COR-L47 (cell line): ENCODE measurements around the gene LMAN2L.

Experiments
- DNase-seq: peaks from one replicate; lab custom pipeline; 2025; lab: John Stamatoyannopoulos, UW

LMAN2L gene, protein sequence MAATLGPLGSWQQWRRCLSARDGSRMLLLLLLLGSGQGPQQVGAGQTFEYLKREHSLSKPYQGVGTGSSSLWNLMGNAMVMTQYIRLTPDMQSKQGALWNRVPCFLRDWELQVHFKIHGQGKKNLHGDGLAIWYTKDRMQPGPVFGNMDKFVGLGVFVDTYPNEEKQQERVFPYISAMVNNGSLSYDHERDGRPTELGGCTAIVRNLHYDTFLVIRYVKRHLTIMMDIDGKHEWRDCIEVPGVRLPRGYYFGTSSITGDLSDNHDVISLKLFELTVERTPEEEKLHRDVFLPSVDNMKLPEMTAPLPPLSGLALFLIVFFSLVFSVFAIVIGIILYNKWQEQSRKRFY

DNA sequence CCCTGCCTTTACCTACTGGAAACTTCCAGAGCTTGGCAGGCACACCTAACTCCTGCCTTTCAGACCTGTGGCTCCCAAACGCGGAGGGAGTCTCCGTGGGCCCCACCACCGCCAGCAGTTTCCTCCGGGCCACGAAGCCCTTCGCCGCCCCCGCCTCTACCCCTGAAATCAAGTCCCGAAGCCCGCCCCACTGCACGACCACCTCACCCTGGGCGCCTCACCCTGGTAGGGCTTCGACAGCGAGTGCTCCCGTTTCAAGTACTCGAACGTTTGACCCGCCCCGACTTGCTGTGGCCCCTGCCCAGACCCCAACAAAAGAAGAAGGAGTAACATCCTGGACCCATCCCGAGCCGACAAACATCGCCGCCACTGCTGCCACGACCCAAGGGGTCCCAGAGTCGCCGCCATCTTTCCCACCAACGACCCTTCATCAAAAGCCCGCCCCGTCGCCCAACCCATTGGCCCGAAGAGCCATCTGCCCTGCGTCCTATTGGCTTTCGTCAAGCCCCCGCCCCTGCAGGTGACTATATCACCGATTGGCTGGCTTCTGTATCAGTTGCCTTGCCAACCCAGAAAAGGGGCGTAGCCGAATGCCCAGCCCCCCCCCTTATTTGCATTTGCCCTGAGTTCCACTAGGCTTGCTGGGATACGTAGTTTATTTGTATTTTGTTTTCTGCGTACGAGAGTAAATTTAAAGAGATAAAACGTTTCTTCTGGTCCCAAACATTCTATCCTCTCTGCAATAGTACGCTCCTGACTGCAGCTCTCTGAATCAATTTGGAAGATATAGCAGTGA, at the start of gene LMAN2L:
Gene LMAN2L, minus strand, starts transcription at position 432 of the 796 bp plus-strand sequence. Its CDS starts 24 bp downstream, at position 408.
- DNase-seq = peak; percentile 98

DNA sequence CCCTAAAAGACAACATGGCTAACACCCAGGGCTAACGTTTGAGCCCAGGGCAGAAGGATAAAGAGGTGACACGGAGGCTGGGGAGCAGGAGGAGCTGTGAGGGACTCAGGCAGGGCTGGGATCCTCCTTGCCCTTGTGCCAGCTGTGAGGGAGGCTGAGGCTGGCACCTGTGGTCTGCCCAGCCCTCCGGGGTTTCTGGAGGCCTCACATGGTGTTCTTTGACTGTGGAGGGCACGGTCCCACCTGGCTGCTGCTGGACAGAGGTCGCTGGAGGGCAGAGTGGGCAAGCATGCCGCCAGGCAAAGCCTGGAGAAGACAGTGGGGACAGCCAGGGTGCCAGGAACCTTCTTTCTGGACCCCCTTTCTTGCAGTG, 49.4 kb upstream of the LMAN2L start:
- DNase-seq = no peak

DNA sequence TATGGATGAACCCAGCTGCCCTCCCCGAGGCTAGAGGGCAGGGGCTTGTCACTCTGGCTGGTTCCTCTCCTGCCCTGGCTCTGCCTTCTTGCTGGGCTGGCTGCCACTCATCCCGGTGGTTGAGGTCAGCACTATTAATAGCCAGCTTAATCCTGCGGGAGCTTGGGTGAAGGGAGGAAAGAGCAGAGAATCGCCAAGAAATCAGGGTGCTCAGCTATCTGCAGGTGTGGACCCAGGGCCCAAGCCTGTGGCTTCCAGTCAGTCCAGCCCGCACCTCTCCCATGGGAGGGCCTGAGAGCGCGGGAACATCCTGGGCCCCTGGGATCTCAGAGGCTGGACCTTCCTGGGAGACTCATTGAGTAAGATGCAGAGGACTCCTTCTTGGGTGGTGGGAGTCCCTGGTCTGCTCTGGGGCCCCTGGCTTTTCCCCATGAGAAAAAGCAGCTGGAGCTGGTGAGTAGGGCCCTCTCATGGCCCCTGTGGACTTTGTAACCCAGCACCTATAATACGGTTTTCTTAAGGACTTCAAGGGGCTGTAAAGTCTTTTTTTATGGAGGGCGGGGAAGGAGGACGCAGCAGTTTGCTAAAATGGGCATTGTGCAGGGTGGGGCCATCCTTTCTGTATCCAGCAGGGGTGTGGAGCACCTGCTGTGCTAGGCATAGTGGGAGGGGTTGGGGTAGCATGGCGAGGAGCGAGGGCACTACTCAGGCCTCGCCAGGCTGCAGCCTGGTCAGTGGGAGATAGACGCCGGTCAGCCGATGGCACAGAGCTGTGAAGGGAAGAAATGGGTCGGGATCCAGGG, 48.8 kb upstream of the LMAN2L start:
- DNase-seq = no peak

DNA sequence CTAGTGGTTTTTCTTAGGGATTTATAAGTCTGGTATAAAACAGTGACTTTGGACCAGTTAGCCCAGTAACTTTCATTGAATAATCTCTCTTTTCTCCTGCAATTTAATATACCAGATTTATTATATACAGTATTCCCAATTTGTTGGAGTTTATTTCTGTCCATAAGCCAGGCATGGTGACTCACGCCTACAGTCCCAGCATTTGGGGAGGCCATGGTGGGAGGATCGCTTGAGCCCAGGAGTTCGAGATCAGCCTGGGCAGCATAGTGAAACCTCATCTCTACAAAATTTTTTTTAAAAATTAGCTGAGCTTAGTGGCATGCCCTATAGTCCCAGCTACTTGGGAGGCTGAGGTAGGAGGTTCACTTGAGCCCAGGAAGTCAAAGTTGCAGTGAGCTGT, 47.5 kb upstream of the LMAN2L start:
- DNase-seq = no peak

DNA sequence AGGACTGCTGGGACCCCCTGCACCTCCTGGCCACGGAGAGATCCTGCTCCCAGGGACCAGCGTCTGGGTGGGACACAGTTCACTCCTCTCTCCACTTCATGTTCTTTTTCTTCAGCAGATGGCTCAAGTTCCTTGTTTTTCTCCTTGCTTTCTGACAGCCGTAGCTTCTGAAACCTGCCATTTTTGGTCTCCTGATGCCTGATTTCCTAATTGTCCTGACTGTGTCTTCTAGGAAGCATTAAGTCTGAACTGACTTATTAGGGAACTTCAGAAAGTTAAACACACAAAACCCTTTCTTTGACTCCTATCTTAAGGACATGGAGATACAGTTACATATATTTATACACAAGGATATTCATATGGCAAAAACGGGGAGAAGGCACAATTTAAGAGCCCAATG, 43.5 kb upstream of the LMAN2L start:
- DNase-seq = no peak

DNA sequence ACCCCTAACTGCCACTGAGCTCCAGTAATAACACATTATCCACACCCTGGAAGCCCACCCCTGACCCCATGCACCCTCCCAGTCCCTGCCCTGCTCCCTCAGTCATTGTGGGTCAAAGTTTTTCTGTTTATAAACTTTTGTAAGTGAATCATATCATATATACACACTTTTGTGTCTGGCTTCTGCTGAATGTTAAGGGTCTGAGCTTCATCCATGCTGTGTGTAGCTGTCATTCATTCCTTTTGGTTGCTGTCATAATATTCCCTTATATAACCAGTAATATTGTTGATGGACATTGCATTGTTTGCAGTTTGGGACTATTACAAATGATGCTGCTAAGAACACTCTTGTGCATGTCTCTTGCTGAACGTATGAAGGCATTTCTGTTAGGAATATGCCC, 35.3 kb upstream of the LMAN2L start:
- no peak for DNase-seq

DNA sequence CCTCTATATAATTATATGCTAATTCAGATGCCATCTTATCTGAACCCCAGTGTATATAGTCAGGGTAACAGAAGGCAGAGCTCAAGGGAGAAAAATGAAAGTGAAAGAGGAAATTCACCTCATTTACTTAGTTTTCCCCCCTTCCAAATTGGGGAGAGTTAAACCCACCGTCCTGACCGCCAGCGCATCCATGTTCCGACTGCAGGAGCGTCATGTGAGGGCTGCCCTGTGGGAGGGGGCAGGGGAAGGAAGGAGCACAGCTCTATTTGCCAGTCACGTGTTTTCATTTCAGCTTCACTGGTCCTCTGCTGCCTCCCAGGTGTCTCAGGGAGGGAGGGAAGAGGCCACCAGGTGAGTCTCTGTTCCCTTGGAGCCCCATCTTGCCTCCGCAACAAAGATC, 34.1 kb upstream of the LMAN2L start:
- peak; percentile 64 for DNase-seq

DNA sequence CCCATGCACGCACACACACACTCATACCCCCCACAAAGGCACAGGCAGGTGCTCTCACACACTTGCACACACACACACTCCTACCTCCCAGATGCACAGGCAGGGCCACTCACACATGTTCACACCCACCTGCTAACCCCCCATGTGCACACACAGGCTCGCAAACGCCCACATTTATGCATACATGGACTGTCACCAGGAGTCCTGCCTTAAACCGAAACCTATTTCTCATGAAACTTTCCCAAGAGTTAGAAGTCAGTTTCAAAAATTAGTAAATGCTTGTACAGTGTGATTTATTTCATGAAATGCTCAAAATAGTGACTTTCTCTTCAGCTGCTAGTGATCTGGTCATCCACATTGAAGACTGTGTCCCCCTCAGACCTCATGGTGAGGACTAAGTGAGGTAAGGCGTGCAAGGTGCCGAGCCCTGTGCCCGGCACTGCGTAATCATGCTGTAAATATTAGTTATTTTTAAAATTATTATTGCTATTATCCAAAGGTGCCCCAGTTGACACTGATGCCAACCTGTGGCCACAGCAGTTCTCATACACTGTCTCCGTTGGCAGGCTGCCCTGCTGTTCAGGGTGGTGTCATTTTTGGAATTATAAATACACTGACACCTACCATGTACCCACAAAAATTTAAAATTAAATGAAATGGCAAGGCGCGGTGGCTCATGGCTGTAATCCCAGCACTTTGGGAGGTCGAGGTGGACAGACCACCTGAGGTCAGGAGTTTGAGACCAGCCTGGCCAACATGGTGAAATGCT, 33.2 kb upstream of the LMAN2L start:
- DNase-seq = no peak

DNA sequence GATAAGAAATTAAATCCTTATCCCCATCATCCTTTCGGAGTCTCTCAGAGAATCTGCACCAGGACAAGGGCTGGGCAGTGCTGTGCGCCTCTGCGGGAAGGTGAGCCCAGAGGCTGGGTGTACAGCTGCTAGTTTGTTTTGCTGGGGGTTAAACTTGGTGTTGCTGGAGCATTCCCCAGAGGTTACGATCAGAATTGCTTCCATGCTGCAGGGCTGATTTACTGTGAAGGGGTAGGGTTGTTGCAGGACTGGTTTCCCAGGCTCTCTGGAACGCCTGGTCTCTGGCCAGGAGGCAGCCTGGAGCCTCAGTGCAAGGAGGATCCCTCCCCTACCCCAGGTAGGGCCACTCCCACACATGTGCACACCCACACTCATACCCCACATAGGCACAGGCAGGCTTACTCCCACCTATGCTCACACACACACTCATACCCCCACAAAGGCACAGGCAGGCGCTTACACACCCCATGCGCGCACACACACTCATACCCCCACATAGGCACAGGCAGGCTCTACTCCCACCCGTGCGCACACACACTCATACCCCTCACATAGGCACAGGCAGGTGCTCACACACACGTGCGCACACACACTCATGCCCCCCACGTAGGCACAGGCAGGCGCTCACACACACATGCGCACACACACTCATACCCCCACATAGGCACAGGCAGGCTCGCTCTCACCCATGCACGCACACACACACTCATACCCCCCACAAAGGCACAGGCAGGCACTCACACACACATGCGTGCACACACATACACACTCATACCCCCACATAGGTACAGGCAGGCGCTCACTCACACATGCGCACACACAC, 32.1 kb upstream of the LMAN2L start:
- no peak for DNase-seq

DNA sequence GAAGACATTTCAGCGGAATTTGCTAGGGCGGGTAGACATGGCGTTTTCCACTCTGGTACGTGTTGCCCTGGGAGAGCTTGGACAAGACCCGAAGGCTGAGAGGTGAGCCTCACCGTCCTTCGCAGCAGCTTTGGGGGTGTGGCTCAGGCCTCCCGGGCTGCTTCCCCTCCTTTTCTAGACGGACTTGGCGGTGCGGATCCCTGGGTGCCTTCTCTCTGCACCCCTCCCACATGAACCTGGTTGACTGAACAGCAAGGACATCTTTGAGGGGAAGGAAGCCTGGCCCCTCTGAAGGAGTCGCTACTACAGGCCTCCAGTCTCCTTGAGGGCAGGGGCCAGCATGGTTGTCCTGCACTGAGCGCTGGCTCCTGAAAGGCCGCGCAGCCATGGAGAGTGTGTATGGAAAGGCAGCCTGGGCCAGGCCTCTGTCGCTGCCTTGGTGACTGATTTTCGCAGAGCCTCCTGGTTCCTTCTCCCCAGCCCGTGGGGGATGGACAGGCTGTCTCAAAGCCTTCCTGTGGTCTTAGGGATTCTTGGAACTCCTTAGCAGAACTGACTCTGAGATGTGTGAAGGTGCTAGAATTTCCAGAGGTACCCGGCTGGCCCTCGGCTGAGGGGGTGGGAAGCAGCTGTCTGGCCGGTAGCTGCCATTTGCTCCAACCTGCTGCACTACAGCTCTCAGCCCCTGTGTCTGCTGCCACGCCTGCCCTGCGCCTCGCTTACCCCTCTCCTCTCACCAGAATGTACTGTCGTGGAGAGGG, 30.8 kb upstream of the LMAN2L start:
- no peak for DNase-seq

DNA sequence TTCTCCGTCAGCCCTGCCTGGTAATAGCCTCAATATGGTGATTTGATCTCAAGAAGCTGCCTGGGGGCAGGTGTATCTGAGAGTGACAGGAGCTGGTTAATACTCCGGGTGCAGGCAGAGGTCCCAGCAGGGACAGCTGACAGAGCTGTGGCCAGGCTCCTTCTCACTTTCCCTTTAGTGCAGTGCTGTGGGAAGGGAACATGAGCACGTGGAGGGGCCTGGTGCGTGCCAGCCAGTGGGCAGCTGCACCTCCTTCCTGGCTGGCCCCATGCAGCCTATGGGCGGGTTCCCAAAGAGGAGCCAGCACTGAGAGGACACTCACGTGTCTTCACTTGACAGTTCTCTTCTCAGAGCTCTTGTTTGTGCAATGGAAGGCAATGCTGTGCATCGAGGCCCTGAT, 29.9 kb upstream of the LMAN2L start:
- no peak for DNase-seq

DNA sequence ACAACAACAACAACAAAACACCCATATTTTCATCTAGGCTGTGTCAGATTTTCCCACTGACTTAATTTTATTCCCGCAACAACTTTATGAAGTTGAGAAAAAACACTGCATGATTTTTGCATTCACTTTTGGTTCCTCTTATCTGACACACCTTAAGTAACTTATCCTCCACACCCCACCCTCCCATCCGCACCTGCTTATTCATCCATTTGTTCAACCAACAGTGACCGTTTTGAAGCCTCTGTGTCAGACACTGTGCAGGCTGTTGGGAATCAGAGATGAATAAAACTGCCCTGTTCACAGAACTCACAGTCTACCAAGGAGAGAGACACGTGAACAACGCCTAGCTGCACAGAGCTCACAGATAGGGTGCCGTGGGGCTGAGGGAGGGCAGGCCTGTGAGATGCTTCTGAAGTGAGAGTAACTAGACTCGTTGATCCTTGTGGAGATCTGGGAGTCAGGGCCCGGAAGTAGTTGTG, 28.3 kb upstream of the LMAN2L start:
- no peak for DNase-seq

DNA sequence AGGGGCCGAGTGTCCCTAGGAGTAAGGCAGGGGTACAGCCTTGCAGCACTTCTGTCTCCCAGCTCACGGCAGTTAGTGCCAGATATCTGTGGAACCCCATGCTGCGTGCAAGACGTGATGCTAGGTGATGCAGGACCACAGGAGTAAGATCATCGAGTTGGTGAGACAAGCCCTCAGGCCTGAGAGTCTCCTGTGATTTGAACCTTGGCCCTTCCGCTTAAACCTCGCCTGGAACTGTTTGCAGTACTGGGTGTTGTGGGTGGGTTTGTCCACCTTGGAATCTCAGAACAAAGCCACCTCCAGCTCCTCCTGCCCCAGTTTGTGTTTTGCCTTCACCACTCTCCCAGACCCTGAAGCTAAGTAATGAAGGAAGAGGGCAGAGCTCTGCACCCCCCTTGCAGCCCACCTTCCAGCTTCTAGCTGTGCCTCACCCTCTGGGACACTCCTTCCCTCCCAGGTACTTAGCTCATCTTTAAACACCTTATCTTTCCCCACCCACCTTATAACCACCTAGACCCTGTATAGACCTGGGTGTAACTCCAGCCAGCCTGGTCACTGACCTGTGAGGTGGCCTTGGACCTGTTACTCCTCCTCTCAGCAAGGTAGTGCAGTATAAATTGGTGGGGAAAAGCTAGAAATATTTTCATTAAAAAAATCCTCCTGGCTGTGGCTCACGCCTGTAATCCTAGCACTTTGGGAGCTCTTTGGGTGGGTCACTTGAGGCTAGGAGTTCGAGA, 27.4 kb upstream of the LMAN2L start:
- no peak for DNase-seq

DNA sequence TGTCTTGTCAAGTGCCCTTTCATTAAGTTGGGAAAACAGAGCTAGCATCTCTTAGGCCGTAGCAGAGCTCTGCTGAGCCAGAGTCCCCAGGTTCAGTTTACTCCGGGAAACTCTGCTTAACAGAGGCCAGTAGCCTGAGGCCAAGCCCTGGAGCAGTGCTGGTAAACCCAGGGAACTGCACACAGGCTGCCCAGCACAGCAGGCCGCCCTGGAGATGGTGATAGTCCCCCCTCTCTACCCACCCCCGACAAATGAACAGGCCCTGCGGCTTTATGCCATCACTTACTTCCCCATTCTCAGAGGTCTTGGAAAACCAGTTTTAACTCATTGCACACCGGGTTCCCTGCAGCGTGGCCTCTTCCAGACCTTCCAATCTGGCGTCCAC, 24.4 kb upstream of the LMAN2L start:
- no peak for DNase-seq

DNA sequence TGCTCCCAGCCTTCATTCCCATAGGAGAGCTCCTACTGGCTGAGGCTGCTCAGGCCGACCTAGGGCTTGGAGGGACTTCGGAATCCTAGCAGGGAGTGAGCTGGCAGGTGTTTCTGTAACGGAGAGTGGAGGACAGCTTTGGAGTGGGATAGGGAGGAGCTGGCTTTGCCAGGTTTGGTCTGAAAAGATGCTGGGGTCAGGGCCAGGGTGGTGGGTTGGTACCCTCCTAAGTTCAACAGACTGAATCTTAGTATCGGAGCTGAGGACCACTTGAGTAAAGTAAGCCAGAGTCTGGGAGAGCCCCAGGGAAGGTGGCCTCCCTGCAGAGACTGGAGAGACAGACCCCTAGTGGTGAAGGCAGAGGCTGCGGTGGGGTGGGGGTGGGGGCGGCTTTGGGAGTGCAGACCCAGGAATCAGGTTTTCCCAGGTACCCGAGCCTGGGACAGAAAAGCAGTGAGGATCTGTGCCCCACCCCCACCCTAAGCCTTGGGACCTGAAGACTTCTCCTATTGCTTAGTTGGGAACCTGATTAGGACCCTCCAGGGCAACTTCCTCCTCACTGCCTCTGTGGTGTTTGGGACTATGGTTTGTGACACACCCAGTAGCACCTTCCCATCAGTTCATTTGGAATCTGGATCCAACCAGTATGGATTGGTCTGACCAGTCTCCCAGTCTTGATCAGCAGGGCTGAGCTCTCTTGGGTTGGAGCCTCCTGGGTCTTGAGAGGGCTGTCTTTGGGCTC, 23.8 kb upstream of the LMAN2L start:
- no peak for DNase-seq

DNA sequence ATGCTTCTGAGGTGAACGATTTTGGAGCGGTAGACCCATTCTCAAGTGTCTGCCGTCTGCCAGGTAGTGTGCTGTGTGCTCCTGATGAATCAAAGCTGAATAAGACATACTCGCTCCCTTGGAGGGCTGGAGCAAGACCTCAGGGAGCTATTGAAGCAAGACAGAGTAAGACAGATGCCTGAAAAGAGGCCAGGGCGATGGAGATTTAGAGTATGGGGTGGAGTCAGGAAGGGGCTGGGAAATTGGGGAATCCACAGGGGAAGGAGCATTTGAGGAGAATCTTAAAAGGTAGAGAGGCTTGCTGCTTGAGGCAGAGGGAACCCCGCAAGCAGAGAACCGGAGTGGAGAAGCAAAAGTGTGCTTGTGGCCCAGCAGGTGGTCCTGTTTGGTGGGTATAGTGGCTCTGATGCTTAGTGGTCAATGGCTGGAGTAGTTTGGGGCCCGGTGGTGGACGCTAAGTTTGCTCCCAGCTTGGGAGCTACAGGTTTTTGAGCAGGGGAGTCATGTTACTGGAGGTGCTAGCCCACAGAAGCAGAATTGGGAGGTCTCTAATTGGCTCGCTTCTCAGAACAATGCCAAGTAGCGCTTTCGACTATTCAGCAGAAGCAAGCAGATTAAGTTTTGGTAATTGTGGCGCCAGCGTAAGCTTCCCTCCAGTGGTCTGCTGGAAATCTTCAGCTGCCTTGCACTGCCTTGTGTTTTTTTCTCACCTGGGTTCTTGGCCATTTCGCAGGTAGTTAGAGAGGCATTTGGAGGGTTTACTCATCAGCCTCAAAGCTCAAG, 22.9 kb upstream of the LMAN2L start:
- peak; percentile 25 for DNase-seq

DNA sequence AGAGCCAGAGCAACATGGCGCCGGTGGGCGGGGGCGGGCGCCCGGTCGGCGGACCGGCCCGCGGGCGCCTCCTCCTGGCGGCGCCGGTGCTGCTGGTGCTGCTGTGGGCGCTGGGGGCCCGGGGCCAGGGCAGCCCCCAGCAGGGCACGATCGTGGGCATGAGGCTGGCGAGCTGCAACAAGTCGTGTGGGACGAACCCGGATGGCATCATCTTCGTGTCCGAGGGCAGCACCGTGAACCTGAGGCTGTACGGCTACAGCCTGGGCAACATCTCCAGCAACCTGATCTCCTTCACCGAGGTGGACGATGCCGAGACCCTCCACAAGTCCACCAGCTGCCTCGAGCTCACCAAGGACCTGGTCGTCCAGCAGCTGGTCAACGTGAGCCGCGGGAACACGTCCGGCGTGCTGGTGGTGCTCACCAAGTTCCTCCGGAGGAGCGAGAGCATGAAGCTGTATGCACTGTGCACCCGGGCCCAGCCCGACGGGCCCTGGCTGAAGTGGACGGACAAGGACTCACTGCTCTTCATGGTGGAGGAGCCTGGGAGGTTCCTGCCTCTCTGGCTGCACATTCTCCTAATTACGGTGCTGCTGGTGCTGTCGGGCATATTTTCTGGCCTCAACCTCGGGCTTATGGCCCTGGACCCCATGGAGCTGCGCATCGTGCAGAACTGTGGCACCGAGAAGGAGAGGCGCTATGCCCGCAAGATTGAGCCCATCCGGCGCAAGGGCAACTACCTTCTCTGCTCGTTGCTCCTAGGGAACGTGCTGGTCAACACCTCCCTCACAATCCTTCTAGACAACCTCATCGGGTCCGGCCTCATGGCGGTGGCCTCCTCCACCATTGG, 21.3 kb upstream of the LMAN2L start:
- DNase-seq = no peak
